HepG2 (cell line): ENCODE results near the gene ATG2A. TPM values are rescaled to one million over a fixed set of nuclear protein-coding genes. Genes with fewer than 3 reads are reported as not detected.
A peak's percentile ranks its signal among the peaks of the same experiment; 100 is the strongest.

ENCODE experiments used
- ETV6 ChIP-seq: sonication (generic); formaldehyde crosslinking; conservative IDR thresholded peaks from 2 replicates; pipeline ENCODE4 v1.4.0; 2020; ENCODE audit warnings: missing genetic modification reagents
- MNT ChIP-seq: fragments of 450-650 bp; IDR thresholded peaks from 2 replicates; pipeline ENCODE4 v1.6.1; 2016
- NFE2 ChIP-seq: sonication (generic); formaldehyde crosslinking; IDR thresholded peaks from 2 replicates; pipeline ENCODE4 v1.4.0; 2020; ENCODE audit warnings: missing genetic modification reagents
- PAWR ChIP-seq: sonication (generic); formaldehyde crosslinking; IDR thresholded peaks from 2 replicates; pipeline ENCODE4 v1.4.0; 2020; ENCODE audit warnings: missing genetic modification reagents, mild to moderate bottlenecking, borderline replicate concordance
- PRPF4 ChIP-seq: fragments of 200-400 bp; formaldehyde crosslinking; IDR thresholded peaks from 2 replicates; pipeline ENCODE4 v1.6.1; 2016; ENCODE audit warnings: low read length, low read depth; ENCODE audit not compliant: poor library complexity, severe bottlenecking
- TAF15 ChIP-seq: fragments of 200-400 bp; formaldehyde crosslinking; IDR thresholded peaks from one replicate; pipeline ENCODE4 v1.6.1; 2018; ENCODE audit warnings: mild to moderate bottlenecking, low read depth, low read length; ENCODE audit not compliant: poor library complexity, severe bottlenecking
- ZNF180 ChIP-seq: sonication (generic); formaldehyde crosslinking; IDR thresholded peaks from 2 replicates; pipeline ENCODE4 v1.4.0; 2020; ENCODE audit warnings: low read depth, missing genetic modification reagents, borderline replicate concordance
- ZNF337 ChIP-seq: sonication (generic); formaldehyde crosslinking; IDR thresholded peaks from 2 replicates; pipeline ENCODE4 v1.5.1; 2020; ENCODE audit warnings: missing genetic modification reagents, low read depth, mild to moderate bottlenecking, borderline replicate concordance
- ZNF343 ChIP-seq: sonication (generic); formaldehyde crosslinking; IDR thresholded peaks from 2 replicates; pipeline ENCODE4 v1.4.0; 2020; ENCODE audit warnings: mild to moderate bottlenecking, missing genetic modification reagents
- ZNF850 ChIP-seq: sonication (generic); formaldehyde crosslinking; conservative IDR thresholded peaks from 2 replicates; pipeline ENCODE4 v1.9.0; 2021; ENCODE audit warnings: mild to moderate bottlenecking, missing genetic modification reagents
- ZSCAN25 ChIP-seq: sonication (generic); formaldehyde crosslinking; IDR thresholded peaks from 2 replicates; pipeline ENCODE4 v1.8.0; 2022; ENCODE audit warnings: mild to moderate bottlenecking, missing genetic modification reagents
- ZSCAN30 ChIP-seq: sonication (generic); formaldehyde crosslinking; IDR thresholded peaks from 2 replicates; pipeline ENCODE4 v1.5.0; 2020; ENCODE audit warnings: mild to moderate bottlenecking, missing genetic modification reagents
- polyA plus RNA-seq, 8 experiments: library from polyadenylated mRNA; depleted of rRNA in 3 of 8; stranded (reverse) in 7 of 8; unstranded in 1 of 8; fragments of >200 nt; fragmentation: Illumina TruSeq in 4 of 8; extraction: Trizol in 4 of 8; gene quantifications; 2 replicates each; pipeline versions ENCODE4 v1.2.1 to v1.2.3, GENCODE V29; 2011 to 2016; ENCODE audit warnings: low read depth in 4 of 8, missing spikeins in 1 of 8, mixed read lengths in 1 of 8; ENCODE audit not compliant: insufficient read depth in 1 of 8
- total RNA-seq, 5 experiments: library from RNA; depleted of rRNA; stranded (reverse); fragments of >200 nt; fragmentation: Illumina TruSeq; extraction: Trizol; gene quantifications; 2 replicates each; pipeline ENCODE4 v1.2.3, GENCODE V29; 2016; ENCODE audit warnings: low read depth in 1 of 5
- TF ChIP-seq, protein P1 (sequence below): sonication (generic); formaldehyde crosslinking; IDR thresholded peaks from 2 replicates; pipeline ENCODE4 v1.5.1; 2020; ENCODE audit warnings: mild to moderate bottlenecking, missing genetic modification reagents
- TF ChIP-seq, protein P2 (sequence below): IDR thresholded peaks from 2 replicates; pipeline ENCODE4 v1.6.1; 2012; ENCODE audit warnings: low read depth, low read length, improper control_type of control experiment
- TF ChIP-seq, protein P3 (sequence below): sonication (generic); formaldehyde crosslinking; IDR thresholded peaks from 2 replicates; pipeline ENCODE4 v1.9.0; 2021; ENCODE audit warnings: missing genetic modification reagents, mild to moderate bottlenecking, borderline replicate concordance
- TF ChIP-seq, protein P4 (sequence below): IDR thresholded peaks from 2 replicates; pipeline ENCODE4 v1.6.1; 2016; ENCODE audit warnings: control low read depth
- TF ChIP-seq, protein P5 (sequence below): sonication (generic); formaldehyde crosslinking; IDR thresholded peaks from 2 replicates; pipeline ENCODE4 v1.5.1; 2020; ENCODE audit warnings: missing genetic modification reagents, mild to moderate bottlenecking, borderline replicate concordance

ATG2A gene
- total and polyA plus RNA-seq, 2 of the 13 experiments (the other 11 are each of a cell fraction or from before 2014, with no cell fraction given) = 6.7 to 8.0 TPM

DNA sequence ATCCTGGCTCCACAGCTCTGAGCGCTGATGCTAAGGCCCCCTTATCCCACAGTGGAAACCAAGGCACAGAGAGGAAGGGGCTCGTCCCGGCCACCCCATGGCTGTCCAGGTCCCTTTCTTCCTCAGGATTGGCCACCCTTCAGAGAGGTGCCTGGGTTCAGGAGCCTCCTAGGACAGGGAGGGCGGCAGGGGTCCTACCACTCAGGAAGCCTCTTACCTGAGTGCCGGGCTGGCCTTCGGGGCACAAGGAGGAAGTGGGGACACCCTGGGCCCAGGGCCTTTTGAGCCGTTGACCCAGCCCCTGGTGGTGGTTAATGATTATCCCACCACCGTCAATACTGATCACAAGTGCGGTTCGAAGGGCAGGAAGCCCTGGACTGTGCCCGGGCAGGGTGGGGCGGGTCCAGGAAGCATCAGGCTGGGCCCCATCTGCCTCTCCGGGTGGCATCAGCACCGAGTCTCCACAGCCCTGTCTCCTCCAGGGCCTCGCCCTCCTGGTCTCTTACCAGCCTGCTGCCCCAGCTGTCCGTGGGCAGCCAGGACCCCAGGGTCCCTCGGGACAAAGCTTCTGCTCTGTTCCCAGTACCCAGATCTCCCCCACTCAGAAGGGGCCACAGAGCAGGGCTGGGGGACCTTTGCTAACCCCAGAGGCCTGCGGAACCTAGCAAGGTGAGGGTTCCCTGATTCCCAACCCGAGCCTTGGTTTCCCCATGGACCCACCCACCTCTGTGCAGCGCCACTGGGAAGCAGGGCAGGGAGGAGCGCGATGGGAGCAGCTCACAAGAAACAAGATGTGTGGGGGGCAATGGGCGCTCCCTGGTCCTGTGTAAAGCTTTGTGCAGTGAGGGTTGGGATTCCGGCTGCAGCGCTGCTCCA lies 23.6 kb downstream of the ATG2A start (continued):
- peak; percentile 91; the same call in 1 of the 2 replicates for TF ChIP-seq ZNF343 (CRISPR knock-in tag)
- 0 out of 2 replicates have a peak, but pooled peaks have one; percentile 29 for TF ChIP-seq ZNF337
- TF ChIP-seq ZSCAN25 = no peak
- no peak for TF ChIP-seq PRPF4
- TF ChIP-seq TAF15 = no peak
- no peak for TF ChIP-seq ZNF850 (CRISPR knock-in tag)
- TF ChIP-seq NFE2 = no peak
- TF ChIP-seq ZNF180 (CRISPR knock-in tag) = no peak
- TF ChIP-seq, protein P1, sequence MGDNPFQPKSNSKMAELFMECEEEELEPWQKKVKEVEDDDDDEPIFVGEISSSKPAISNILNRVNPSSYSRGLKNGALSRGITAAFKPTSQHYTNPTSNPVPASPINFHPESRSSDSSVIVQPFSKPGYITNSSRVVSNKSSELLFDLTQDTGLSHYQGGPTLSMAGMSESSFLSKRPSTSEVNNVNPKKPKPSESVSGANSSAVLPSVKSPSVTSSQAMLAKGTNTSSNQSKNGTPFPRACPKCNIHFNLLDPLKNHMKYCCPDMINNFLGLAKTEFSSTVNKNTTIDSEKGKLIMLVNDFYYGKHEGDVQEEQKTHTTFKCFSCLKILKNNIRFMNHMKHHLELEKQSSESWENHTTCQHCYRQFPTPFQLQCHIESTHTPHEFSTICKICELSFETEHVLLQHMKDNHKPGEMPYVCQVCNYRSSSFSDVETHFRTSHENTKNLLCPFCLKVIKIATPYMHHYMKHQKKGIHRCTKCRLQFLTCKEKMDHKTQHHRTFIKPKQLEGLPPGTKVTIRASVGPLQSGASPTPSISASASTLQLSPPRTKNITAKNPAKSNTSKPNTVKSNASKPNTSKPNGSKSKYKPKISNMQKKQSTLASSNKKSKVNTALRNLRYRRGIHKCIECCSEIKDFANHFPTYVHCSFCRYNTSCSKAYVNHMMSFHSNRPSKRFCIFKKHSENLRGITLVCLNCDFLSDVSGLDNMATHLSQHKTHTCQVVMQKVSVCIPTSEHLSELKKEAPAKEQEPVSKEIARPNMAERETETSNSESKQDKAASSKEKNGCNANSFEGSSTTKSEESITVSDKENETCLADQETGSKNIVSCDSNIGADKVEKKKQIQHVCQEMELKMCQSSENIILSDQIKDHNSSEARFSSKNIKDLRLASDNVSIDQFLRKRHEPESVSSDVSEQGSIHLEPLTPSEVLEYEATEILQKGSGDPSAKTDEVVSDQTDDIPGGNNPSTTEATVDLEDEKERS (CRISPR knock-in tag) = no peak; the same call in 1 of the 2 replicates
- TF ChIP-seq MNT = 0 out of 2 replicates have a peak, but pooled peaks have one; percentile 11
- TF ChIP-seq, protein P2, sequence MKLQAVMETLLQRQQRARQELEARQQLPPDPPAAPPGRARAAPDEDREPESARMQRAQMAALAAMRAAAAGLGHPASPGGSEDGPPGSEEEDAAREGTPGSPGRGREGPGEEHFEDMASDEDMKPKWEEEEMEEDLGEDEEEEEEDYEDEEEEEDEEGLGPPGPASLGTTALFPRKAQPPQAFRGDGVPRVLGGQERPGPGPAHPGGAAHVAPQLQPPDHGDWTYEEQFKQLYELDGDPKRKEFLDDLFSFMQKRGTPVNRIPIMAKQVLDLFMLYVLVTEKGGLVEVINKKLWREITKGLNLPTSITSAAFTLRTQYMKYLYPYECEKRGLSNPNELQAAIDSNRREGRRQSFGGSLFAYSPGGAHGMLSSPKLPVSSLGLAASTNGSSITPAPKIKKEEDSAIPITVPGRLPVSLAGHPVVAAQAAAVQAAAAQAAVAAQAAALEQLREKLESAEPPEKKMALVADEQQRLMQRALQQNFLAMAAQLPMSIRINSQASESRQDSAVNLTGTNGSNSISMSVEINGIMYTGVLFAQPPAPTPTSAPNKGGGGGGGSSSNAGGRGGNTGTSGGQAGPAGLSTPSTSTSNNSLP = peak; percentile 51; the same call in 1 of the 2 replicates
- no peak for TF ChIP-seq PAWR (CRISPR knock-in tag)
- TF ChIP-seq, protein P3, sequence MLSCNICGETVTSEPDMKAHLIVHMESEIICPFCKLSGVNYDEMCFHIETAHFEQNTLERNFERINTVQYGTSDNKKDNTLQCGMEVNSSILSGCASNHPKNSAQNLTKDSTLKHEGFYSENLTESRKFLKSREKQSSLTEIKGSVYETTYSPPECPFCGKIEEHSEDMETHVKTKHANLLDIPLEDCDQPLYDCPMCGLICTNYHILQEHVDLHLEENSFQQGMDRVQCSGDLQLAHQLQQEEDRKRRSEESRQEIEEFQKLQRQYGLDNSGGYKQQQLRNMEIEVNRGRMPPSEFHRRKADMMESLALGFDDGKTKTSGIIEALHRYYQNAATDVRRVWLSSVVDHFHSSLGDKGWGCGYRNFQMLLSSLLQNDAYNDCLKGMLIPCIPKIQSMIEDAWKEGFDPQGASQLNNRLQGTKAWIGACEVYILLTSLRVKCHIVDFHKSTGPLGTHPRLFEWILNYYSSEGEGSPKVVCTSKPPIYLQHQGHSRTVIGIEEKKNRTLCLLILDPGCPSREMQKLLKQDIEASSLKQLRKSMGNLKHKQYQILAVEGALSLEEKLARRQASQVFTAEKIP (CRISPR knock-in tag) = no peak
- TF ChIP-seq, protein P4, sequence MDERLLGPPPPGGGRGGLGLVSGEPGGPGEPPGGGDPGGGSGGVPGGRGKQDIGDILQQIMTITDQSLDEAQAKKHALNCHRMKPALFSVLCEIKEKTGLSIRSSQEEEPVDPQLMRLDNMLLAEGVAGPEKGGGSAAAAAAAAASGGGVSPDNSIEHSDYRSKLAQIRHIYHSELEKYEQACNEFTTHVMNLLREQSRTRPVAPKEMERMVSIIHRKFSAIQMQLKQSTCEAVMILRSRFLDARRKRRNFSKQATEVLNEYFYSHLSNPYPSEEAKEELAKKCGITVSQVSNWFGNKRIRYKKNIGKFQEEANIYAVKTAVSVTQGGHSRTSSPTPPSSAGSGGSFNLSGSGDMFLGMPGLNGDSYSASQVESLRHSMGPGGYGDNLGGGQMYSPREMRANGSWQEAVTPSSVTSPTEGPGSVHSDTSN (CRISPR knock-in tag) = no peak
- TF ChIP-seq, protein P5, sequence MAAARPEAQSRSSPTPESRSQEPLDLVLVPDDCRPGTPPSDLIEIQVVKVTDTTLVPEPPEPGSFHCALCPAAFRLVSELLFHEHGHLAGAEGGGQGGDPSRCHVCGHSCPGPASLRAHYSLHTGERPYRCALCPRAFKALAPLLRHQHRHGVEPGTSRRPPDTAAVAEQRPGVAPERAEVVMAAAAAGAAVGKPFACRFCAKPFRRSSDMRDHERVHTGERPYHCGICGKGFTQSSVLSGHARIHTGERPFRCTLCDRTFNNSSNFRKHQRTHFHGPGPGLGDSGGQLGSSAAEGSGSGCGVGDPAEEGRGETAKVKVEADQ (CRISPR knock-in tag) = no peak; the same call in 1 of the 2 replicates
- TF ChIP-seq ETV6 (CRISPR knock-in tag) = no peak
- 0 out of 2 replicates have a peak, but pooled peaks have one; percentile 47 for TF ChIP-seq ZSCAN30 (CRISPR knock-in tag)
